COLO668 (cell line): ENCODE results near the gene USP31.
"Not testable (repeated sequence)": the region's sequence is repeated elsewhere in the genome, so short reads cannot be mapped to it uniquely, and the experiment has no call there.

ENCODE experiments used
- DNase-seq: peaks from one replicate; lab custom pipeline; 2025; ENCODE audit not compliant: unreplicated experiment; lab: John Stamatoyannopoulos, UW

USP31 gene

DNA sequence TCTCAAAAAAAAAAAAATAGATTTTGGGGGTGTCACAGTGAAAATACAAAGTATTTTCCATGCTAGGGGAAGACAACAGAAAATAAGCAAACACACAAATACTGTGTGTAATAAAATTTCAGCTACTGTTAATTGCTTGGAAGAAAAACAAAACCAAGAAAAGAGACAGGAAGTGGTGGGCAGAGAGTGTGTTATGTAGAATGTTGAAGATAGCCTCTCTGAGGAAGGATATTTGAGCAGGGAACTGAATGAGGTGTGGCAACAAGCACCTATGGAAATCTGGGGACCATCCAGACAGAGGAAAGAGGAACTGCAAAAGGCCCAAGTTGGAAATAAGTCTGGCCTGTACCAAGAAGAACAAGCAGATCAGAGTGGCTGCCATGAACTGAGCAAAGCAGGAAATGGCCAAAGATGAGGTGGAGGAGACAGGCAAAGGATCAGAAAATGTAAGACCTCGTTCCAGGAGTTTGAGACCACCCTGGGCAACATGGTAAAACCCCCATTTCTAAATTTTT, 7.8 kb upstream of the USP31 start:
- no peak for DNase-seq

DNA sequence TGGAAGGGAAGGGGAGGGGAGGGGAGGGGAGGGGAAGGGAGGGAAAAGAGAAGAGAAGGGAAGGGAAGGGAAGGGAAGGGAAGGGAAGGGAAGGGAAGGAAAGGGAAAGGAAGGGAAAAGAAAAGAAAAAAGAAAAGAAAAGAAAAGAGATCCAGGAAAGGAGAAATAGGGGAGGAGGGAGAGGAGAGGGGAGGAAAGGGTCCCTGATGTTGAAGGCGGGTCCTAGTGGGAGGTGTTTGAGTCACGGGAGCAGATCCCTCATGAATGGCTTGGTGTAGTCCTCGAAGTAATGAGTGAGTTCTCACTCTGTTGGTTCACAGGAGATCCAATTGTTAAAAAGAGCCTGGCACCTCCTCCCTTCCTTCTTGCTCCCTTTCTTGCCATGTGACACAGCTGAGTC, 6.9 kb upstream of the USP31 start:
- no peak for DNase-seq

DNA sequence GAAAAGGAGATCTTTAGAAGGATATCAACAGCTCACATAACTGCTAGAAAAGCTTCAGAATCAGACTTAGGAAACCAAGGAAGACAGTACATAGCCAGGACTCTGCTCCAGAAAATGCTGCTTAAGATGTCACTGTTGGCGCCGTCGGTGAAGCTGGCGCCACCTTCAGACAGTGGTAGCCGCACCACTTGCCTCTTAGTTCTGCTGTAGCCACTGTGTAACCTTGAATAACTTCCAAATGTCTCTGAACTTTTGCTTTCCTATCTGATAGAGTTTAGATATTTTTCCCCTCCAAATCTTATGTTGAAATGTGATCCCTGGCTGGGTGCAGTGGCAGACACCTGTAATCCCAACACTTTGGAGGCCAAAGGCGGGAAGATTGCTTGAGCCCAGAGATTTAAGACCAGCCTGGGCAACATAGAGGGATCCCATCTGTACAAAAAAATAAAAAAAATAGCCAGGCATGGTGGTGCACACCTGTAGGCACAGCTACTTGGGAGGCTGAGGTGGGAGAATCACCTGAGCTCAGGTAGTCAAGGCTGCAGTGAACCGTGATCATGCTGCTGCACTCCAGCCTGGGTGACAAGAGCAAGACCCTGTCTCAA, 6.3 kb upstream of the USP31 start:
- DNase-seq: no peak

DNA sequence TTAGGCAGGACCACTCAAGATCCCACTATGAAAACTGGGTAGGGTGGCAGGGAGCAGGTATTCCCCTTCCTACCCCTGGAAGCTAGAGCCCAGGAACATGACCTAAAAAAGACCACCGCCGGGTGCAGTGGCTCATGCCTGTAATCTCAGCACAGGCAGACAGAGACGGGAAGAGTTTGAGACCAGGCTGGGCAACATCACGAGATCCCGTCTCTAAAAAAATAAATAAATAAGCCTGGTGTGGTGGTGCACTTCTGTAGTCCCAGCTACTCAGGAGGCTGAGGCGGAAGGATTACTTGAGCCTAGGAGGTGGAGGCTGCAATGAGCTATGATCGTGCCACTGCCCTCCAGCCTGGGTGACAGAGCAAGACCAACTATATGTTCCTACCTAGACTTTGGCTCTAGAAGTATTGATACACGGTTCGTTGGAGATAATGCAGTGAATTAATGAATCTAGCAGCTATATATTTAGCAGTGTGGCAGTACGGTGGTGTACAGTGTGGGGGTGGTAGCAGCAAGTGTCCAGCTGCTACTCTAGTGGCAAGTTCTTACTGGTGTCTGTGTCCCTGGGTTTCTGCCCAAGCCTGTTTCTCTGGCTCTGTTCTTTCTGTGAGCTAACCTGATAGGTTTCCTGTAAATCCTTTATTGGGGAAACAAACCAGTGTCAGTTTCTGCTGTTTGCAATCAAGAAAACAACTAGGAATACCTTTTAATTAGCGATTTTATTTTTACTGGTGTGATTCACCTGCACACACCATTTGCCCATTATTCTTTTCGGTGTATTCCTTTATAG, 3.3 kb upstream of the USP31 start:
- no peak for DNase-seq

DNA sequence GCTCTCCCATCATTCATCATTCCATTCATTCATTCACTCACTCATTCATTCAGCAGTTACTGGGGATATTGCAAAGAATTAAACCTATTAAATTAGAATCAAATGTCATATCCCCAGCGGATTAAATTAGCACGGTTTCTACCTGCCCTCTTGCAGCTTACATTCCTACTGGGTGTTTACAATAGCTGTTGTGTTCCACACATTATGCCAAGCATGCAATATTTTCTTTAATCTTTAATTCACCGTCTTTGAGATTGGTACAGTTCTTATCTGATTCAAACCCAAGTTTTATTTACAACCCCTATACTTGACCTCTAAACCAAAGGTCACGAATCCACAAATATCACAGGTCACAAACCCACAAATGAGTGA, 727 bp upstream of the USP31 start:
- DNase-seq: no peak

DNA sequence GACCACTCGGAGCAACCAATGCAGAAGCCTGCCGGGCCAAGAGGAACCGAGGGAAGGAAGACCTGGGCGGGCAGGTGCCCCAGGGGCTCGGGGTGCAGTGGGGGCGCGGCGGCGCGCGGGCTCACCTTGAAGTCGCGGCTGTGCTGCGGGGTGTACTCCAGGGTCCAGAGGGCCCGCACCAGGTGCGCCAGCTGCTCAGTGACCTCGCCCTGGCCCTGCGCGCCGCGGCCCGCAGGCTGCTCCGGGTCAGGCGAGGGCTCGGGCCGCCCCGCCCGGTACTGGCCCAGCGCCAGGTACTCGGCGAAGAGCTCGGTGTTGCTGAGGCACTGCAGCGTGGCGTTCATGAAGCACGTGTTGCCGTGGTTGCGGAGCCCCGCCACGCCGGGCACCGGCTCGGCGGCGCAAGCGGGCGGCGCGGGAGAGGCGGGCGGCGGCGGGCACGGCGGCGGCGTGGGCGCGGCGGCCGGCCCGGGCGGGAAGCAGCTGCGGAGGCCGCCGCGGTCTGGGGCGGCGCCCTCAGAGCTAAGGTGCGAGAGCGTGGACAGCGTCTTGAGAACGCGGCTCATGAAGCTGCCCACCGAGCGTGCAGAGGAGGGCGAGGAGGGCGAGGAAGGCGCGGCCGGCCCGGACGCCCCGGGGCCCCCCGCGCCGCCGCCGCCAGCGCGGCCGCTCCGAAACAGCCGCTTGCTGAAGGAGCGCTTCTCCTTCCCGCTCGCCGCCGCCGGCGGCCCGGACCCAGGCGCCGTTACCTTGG, 562 bp downstream of the USP31 start:
- DNase-seq: peak; percentile 76

DNA sequence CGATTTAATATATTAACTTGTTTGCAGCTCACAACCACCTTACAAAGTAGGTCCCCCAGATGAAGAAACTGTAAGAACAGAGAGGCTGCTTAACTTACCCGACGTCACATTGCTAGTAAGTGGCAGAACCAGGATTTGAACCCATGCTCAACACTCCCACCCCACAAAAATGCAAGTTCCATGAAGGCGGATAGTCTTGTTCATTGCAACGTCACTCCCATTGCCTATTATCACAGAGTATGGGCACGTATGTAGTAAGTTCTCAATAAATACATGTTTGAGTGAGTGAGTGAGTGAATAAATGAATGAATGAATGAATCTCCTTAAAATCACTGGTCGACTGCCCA, 1.1 kb downstream of the USP31 start:
- no peak for DNase-seq

DNA sequence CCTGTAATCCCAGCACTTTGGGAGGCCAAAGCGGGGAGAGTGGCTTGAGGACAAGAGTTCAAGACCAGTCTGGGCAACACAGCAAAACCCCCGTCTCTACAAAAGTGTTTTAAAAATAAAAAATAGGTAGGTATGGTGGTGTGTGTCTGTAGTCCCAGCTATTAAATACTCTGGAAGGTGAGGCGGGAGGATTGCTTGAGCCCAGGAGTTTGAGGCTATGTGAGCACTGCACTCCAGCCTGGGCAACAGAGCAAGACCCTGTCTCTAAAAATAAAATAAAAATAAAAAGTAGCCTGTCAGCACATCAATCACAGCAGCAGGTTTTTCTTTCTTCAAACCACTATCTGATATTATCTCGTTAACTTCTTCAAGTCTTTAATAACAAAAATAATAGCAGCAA, 1.6 kb downstream of the USP31 start:
- no peak for DNase-seq

DNA sequence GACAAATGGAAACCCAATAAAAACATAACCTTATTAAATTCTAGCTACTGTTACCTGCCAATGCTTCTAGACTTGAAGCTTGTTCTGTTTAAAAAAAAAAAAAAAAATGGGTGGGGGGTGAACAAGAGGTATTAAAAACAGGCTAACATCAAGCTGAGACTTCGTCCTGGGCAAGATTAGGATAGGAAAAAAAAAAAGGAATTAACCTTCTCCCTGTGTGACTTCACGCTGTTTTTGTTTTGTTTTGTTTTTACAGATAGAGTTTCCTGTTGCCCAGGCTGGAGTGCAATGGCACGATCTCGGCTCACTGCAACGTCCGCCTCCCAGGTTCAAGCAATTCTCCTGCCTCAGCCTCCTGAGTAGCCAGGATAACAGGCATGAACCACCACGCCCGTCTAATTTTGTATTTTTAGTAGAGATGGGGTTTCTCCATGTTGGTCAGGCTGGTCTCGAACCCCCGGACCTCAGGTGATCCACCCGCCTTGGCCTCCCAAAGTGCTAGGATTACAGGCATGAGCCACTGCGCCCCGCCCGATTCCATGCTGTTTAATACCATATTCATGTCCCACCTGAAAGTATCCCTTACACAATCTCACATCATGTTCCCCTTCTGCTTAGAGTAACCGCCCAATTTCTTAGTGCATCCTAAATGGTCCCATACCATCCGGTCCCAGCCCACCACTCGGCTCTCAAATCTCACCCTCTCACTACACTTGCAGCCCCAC, 2.2 kb downstream of the USP31 start:
- no peak for DNase-seq

DNA sequence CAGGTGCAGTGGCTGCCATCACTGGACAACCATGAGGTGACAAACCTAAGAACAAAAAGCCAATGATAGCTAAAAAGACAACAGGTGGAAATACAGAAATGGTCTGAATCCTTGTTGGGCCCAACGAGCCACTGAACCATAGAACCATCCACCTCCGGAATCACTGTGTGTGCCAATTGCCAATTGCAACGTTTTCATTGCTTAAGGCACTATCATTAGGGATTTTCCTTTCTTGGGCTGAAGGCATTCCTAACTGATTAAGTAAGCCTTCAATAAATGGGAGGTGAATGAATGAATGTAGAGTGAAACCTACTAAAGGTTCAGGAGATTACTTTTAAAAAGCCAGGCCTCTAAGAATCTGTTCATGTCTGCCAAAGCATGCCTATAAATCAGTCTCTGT, 3.6 kb downstream of the USP31 start:
- no peak for DNase-seq

DNA sequence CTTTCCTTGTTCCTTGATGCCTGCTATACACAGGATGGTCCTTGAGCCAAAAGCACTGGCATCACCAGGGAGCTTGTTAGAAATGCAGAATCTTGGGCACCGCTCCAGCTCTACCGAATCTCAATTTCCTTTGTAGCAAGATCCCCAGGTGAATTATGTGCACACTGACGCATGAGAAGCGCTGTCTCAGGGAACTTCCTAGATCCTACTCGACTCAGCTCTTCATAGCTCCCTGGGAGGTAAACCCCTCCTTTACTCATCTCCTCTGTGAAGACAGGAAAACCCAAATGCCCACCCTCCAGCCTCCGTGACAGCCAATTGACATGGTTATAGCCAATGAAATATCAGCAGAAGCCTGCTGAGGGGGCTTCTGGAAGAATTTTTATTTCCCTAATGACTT, 4.1 kb downstream of the USP31 start:
- DNase-seq: no peak

DNA sequence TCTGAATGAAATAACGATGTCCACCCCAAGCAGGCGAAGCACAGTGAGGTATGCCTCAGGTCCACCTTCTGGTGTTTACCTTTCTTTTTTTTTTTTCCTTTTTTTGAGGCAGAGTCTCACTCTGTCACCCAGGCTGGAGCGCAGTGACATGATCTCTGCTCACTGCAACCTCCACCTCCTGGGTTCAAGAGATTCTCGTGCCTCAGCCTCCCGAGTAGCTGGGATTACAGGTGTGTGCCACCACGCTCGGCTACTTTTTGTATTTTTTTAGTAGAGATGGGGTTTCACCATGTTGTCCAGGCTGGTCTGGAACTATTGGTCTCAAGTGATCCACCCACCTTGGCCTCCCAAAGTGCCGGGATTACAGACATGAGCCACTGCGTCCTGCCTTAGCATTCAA, 4.9 kb downstream of the USP31 start:
- not testable (repeated sequence) for DNase-seq

DNA sequence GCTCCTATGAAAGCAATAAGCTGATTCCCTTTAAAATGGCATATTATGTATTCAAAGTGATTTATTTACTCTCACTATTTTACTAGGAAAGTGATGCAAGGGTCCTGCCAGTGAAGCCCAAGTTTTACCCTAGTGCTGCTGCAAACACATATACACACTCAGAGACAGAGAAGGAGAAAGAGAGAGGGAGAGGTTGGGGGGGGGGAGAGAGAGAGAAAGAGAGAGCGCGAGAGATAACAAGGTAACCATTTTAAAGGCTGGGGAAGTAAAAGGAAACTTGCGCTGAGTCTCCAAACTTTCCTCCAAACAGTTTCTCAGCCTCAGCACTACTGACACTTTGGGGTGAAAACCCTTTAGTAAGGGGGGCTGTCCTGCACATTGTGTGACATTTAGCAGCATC, 5.9 kb downstream of the USP31 start:
- no peak for DNase-seq

DNA sequence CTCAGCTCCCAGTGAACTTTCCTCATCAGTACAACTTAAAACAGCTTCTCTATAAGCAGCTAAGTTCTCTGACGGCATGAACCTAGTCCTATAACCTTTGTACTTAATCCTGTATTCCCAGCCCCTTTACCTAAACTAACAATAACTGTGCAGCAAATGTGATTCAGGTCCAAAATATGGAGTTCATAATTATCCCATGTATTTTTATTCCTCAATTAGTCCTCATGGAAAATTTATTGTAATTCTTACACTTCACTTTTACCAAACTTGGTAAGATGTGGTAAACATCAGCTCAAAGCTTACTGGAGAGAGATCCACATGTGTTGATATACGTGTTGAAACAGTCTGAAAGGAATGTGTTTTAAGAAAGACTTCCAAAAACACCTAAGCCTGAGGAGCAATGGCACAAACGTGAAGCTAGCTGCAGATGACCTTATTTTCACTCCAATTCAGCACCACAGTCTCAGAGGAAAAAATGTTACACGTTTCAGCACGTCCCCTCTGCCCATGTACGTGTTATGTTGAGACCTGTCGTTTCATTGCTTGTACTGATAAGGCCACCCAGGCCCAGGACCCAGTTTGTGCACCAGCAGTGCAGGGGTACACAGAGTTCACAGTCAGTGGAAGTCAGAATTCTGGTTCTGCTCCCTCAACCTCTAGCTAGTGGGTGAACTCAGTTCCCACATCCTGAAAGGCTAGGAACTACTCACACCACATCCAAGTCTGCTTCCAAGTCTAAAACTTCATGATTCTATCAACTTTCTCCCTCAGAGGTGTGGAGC, 7.1 kb downstream of the USP31 start:
- no peak for DNase-seq

DNA sequence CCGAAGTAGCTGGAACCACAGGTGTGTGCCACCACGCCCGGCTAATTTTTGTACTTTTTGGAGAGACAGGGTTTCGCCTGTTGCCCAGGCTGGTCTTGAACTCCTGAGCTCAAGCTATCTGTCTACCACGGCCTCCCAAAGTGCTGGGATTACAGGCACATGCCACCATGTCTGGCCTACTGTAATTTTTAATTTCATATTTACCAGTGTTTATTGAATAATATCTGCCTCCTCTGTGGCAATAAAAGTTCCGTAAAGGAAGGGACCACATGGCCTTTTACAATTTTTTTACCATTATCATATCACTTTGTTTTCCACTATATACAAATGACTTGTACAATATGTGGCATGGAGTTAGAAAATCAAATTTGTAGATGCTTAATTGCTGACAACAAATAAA, 7.8 kb downstream of the USP31 start:
- no peak for DNase-seq

DNA sequence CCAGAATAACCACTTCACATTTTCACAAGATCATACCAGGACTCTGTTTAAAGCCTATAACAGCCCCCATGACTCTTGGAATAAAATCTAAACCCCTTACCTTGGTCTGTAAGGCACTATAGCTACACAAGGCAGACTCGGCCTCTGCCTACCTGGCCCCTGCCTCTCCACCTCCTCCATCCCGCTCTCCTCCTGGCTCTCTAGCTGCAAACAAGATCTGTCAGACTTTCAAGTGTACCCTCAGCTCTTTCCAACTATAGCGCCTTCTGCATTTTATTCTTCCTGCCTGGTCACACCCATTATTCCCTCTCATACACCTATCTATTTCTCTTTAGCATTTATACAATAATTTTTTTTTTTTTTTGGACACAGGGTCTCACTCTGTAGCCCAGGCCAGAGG, 8.2 kb downstream of the USP31 start:
- DNase-seq: no peak

DNA sequence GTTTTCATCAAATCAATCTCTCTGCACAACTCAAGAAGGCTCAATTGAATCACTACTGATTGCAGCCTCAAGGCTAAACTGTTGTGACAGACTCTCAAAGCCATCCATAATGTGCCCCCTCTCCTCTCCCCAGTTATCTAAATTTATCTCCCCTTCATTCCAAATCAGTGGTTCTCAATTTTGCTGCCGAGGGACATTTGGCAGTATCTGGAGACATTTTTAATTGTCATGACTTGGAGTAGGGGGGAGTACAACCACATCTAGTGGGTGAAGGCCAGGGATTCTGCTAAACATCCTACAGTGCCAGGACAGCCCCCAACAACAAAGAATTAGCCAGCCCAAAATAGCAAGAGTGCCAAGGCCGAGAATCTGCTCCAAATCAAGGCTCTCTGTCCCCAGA, 9.1 kb downstream of the USP31 start:
- no peak for DNase-seq

DNA sequence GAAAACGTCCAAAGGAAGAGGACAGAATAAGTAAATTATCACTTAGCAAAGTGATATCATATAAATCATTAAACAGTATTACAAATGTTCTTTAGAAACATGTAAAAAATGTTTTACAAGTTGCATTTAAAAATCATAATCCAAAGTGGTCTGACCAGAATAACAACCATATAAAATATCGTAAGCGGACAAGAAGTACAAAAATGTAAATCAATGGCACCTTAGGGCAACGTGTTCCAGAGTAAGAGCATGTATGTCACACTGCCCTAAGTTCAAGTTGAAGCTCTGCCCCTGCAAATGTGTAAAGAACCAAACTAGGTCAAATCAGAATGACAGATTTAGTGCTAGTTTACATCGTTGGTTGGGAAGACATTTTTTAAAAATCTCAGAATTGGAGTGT, 11.4 kb downstream of the USP31 start:
- DNase-seq: no peak

DNA sequence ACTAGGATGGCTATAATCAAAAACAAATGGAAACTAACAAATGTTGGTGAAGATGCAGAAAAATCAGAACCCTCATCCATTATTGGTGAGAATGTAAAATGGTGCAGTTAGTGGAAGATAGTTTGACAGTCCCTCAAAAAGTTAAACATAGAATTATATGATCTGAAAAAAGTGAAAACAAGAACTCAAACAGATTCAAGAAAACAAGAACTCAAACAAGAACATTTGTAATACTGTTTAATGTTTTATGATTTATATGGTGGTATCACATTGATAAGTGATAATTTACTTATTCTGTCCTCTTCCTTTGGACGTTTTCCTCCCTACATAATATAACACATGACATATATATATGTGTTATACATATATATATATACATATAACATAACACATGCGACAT, 12.0 kb downstream of the USP31 start:
- no peak for DNase-seq

DNA sequence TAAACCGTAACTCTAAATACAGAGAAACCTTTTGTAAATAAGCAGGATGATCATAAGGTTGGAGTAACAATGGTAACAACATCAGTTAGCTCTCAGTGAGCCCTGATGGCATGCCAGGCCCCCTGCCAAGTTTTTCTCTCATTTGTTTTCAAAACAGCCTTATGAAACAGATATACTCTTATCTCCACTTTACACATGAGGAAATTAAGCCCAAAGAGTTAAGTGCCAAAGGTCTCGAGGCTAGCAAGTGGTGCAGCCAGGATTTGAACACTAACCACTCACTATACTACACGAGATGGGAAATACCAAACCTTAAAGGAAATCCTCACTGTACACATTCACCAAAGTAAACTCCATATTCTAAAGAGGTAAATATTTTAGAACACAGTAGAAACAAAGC, 15.0 kb downstream of the USP31 start:
- no peak for DNase-seq
